GM21423 (cell line): ENCODE measurements around the gene MSANTD1.

Source experiments
- ATAC-seq: cut with Tn5 transposase; IDR thresholded peaks from one replicate; pipeline ENCODE4 v1.9.1; 2021; ENCODE audit warnings: mild to moderate bottlenecking, moderate library complexity; ENCODE audit not compliant: unreplicated experiment

Gene MSANTD1

DNA sequence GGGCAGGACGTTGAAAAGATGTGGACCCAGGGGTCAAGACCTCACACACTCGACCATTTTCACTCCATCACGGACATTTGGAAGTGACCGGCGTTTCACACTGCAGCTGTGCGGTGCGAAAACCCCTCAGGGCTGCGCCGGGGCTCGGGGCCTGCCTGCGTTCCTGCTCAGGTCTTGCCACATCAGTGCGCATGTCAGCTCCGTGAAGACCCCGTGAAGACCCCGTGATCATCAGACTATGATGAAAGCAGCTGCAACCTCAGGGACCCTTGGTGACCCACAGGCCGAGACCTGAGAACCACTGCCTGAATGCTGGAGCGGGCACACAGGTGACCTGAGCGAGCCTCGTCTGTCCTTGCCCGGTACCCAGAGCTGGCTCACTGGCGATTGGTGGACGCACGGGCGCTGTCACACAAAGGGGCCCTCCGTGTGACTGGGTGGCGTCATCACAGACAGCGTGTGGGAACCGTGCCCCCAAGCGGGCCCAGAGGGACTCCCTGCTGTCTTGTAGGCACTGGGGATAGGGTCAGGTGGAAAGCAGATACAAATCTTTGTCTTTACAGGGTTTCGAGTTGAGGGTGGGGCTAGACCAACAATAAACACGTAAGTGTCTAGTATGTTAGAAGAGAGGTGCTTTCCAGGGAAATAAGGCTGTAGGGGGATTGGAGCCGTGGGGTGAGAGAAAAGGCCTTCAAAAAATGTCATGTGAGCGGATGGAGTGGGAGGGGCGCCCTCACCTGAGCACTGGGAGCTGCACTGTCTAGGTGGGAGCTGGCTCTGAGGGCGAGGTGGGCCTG lies 12.7 kb downstream of the MSANTD1 start:
- no peak for ATAC-seq

DNA sequence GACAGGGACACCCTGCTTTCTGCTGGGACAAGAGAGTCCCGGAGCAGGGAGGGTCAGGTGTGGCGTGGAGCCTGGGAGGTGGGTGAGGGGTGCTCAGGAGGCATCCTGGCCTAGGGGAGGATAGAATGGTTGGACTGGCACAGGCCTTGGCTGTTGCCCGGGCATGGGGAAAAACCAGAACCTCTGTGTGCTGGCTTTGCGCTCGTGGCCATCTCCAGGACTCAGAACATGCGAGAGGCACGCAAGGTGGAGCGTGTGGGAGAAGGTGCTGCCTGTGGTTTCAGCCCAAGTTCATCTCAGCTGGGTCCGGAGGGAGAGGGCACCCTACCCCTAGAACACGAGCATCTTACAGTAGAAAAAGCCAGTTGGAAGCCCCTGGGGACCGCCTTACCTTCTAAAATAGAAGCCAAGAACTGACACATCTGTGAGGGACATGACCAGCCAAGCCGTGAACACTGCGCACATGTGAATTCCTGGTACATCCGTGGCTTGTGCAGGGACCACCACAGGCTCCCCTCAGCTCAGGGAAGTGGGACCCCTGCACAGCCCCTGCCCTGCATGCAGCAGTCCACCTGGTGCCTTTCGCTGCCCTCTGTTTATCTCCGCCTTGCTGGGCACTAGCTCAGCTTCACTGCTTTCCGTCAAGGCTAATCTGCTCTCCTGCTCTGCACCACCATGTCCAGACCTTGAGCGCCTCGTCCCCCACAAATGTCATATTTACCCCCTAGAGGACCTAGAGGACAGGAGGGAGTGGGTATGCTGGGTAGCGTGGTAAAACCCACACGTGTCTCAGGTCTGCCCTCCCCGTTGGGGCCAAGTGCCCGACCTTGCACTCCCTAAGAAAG lies 13.5 kb downstream of the MSANTD1 start:
- ATAC-seq = no peak

DNA sequence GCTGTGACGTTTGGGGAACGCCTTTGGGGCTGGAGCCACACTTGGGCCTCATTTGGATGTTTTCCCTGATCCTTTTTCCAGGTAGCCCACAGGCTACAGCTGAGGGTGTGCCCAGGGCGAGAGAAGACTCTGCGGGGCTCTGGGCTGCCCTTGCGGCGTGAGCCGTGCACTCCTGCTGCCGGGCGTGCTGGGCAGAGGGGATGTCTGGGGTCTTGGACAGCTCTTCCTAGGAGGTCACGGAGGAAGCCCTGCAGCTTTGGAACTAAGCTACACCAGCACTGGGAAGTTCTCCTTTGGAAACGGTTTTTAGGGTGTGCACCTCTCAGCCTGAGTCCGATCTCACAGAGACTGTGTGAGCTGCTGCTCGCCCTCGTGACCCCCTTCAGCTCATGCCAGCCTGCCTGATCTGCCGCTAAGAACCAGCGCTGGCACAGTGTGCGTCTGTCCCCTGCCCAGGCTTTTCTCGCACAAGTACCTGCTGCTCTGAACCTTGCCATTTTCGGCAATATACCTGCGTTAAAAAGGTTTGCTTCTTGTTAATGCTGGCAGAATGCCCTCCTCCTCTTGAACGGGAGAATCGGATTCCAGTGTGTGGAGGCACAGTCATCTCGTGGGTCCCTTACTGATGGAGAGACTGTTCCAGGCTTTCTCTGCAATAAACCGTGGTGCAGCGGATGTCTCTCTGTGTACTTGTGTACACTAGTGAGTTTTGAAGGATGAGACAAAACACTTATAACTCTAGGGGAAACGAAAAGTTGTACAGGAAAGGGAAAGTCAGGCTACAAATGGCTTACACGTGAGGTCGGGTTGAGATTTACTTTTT lies 14.3 kb downstream of the MSANTD1 start:
- ATAC-seq = no peak

- ATAC-seq = no peak
Measured at GRCh38 chr4:3263876-3264193, 14.9 kb downstream of the MSANTD1 start.

DNA sequence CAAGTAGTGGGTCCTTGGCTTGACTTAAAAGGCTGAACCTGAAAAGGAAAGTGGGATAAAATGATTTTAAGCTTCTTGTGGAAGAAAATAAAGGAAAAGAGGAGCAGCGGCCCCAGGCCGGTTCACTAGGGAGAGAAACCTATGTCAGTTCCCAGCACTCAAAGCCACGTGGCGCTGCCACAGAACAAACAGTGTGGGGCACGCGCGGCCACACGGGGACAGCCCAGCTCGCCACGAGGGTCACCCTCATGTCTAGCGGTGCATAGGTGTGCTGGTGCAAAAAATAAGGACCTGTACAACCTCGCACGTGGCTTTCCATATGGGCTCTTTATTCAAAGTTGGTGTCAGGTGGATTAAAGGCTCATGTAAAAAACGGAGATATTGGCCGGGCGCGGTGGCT lies 17.1 kb downstream of the MSANTD1 start:
- ATAC-seq = no peak

GRCh38 chr4:3267576-3268394 lies 18.8 kb downstream of the MSANTD1 start:
- no peak for ATAC-seq

GRCh38 chr4:3268395-3269104 lies 19.6 kb downstream of the MSANTD1 start:
- no peak for ATAC-seq

DNA sequence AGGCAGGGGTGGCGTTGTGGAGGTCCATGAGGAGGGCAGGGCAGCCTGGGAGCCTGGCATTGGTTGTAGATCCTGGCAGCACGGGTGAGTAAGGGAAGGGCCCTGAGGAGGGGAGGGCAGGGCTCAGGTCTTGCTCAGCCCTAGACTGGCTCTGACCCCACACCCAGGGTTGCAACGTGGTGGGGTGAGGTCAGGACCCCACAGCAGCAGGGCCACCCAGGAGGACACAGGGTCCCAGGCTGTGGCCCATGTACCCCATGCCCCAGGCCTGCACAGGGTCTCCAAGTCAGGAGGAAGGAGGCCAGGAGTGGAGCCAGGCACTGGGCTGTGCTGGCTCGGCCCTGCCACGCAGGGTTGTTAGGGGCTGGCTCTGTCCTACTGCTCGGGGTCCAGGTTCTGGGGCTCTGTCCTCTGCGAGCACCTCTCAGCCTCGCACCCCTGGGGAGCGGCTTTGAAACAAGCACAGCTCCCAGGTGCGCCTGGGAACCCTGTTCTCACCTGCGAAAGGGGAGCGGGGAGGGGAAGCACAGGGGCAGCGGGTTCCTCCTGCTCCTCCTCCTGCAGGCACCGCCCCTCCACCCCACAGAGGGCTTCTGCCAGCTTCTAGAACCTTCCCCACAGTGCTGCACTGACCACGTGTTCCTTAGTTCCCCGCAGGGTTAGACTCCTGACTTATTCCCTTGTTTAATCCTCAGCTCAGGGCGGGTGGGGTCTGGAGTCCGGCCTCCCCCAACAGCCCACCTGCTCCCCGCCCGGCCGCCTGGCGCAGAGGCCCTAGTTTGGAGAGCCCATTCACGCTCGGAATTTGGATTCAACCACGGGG lies 20.4 kb downstream of the MSANTD1 start:
- no peak for ATAC-seq

DNA sequence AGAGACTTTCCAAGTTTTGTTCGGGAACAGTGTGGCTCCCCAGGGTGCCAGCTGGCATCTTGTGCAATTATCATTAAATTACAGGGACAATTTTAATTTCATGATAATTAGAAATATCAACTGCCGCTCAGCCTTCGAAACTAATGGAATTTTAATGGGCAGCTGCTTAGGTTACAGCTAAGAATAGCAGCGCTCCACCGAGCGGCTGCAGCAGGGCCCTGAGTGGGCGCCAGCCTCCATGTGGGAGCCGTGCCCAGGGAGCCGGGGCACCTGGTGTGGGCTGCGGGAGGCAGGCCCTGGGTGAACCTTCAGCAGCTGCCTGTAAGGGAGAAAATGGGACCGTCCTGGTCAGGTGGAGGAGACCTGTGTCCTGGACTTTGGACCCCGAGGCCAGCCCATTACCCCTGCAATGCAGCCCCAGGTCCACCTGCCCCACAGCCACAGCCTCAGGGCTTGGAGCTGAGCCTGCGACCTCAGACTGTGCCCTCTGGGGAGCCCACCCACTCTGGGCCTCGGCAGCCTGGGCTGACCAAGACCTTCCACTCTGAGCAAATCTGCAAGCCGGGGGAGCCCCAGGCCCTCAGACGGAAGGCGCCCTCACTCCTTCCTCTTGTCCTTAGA lies 21.1 kb downstream of the MSANTD1 start:
- ATAC-seq = no peak

DNA sequence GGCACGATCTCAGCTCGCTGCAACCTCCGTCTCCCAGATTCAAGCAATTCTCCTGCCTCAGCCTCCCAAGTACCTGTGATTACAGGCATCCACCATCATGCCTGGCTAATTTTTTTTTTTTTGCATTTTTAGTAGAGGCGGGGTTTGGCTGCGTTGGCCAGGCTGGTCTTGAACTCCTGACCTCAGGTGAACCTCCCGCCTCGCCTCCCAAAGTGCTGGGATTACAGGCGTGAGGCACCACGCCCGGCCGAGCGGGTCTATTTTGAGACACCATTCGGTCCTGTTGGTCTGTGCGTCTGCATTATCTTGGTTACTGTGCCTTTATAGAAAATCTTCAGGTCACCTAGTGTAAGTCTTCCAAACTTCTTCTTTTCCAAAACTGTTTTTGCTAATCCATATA lies 22.2 kb downstream of the MSANTD1 start:
- ATAC-seq = no peak

- ATAC-seq = no peak
Measured at GRCh38 chr4:3276986-3277385, 28.0 kb downstream of the MSANTD1 start.

DNA sequence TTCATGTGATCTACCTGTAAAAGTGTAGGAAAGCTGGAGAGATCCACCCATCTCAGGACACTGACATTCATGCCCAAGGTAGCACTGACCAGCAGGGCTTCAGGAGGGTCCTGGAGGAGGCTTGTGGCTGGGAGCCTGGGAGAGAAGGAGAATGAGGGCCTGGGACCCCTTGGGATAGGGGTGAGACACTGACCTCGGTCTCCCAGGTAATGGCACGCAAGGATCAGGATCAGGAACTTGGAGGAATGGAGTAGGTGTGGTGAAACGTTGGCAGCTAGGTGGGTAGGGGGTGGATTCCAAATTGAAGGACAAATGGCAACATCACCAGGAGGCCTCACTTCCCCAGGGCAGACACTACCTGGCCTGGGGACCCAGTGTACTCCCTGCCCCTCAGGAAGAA lies 31.5 kb downstream of the MSANTD1 start:
- no peak for ATAC-seq

GRCh38 chr4:3283483-3283882 lies 34.5 kb downstream of the MSANTD1 start:
- ATAC-seq = no peak

GRCh38 chr4:3283916-3284315 lies 35.0 kb downstream of the MSANTD1 start:
- no peak for ATAC-seq

DNA sequence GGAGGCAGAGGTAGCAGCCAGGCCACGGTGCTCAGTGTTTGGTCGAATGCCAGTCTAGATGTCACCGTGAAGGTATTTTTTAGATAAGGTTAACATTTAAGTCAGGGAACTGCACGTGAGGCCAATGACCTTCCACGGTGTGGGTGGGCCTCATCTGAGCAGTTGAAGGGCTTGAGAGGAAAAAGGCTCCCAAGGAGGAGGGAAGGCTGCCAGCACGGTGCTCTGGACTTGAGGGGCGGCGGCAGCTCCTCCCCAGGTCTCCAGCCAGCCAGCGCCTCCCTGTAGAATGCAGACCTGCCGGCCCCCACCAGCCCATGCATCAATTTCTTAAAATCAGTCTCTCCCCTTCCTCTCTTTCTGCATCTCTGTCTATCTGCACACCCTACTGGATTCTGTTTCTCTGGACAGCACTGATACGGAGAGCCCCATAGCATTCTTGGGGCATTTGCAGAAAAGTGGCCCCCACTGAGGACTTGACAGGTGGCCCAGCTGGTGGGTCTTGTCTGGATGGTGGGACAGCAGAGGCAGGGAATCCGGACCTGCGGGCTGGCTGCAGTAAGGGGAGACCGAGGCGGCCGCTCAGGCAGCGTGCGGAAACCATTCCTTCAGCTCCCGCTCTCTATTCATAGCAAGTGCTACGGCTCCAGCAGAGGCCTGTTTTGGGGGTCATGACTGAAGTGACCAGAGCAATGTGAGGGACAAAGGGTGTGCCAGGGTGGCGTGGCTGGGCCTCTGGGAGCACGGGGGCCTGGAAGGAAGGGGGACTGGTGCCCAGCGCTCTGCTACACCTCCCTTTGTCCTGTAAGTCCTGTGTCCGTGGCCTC lies 36.0 kb downstream of the MSANTD1 start:
- ATAC-seq = no peak

GRCh38 chr4:3285558-3286334 lies 36.8 kb downstream of the MSANTD1 start:
- peak; percentile 92 for ATAC-seq
